Natural killer cell (primary cell): ENCODE data around the gene CHST15. TPM values are rescaled to one million over a fixed set of nuclear protein-coding genes. Genes with fewer than 3 reads are reported as not detected.

Experiments
- ATAC-seq, 3 donors: fragments of 150-1000 bp in 2 of 3; fragments of 200-7000 bp in 1 of 3; cut with Tn5 transposase; 1 replicate in 1 of 3; 2 replicates in 2 of 3; pipeline ENCODE4 v1.10.0; 2021; ENCODE audit warnings: mild to moderate bottlenecking in 2 of 3, moderate library complexity in 2 of 3
- DNase-seq, 2 donors: peaks; one replicate each; pipeline versions ENCODE4 v3.0.0 to v3.0.0-alpha.2; 2013 to 2021; ENCODE audit warnings: mixed read lengths in 1 of 2
- H3K27ac ChIP-seq: one replicate; pipeline ENCODE4 v1.5.1; 2013; ENCODE audit warnings: mild to moderate bottlenecking, low read length
- H3K27me3 ChIP-seq: one replicate; pipeline ENCODE4 v1.6.1; 2013; ENCODE audit warnings: low read length; ENCODE audit not compliant: control insufficient read depth, insufficient read depth
- H3K36me3 ChIP-seq: one replicate; pipeline ENCODE4 v1.6.1; 2013; ENCODE audit warnings: low read length; ENCODE audit not compliant: control insufficient read depth, insufficient read depth
- H3K4me1 ChIP-seq: one replicate; pipeline ENCODE4 v1.6.1; 2013; ENCODE audit warnings: low read length; ENCODE audit not compliant: control insufficient read depth, insufficient read depth
- H3K4me3 ChIP-seq: one replicate; pipeline ENCODE4 v1.5.1; 2013; ENCODE audit warnings: low read length
- H3K9me3 ChIP-seq: one replicate; pipeline ENCODE4 v1.6.1; 2013; ENCODE audit warnings: low read length; ENCODE audit not compliant: control insufficient read depth, insufficient read depth
- H3K27ac Mint-ChIP-seq, 2 donors: one replicate each; pipeline ENCODE4 v1.8.0; 2022; ENCODE audit warnings: mild to moderate bottlenecking in 2 of 2, mixed read lengths in 2 of 2, moderate library complexity in 1 of 2
- H3K27me3 Mint-ChIP-seq, 2 donors: one replicate each; pipeline ENCODE4 v1.8.0; 2022; ENCODE audit warnings: low read depth in 2 of 2, mixed read lengths in 2 of 2
- H3K36me3 Mint-ChIP-seq: one replicate; pipeline ENCODE4 v1.8.0; 2022; ENCODE audit warnings: mixed read lengths
- H3K4me1 Mint-ChIP-seq, 2 donors: one replicate each; pipeline ENCODE4 v1.8.0; 2022; ENCODE audit warnings: mixed read lengths in 2 of 2
- H3K4me3 Mint-ChIP-seq: one replicate; pipeline ENCODE4 v1.8.0; 2022; ENCODE audit warnings: mild to moderate bottlenecking, moderate library complexity, mixed read lengths
- H3K9me3 Mint-ChIP-seq, 2 donors: one replicate each; pipeline ENCODE4 v1.8.0; 2022; ENCODE audit warnings: mixed read lengths in 2 of 2
- CTCF ChIP-seq: fragments of 200-600 bp; IDR thresholded peaks from one replicate; pipeline ENCODE4 v1.8.0; 2022; ENCODE audit warnings: antibody characterized with exemption
- WGBS: methylation state at CpG from one replicate; pipeline ENCODE4 v1.1.7; 2013; ENCODE audit warnings: missing lambda C conversion rate; ENCODE audit not compliant: insufficient coverage; 5-methylcytosine and 5-hydroxymethylcytosine counted together
- intact Hi-C: fragments of 100-400 bp; cut with micrococcal nuclease; formaldehyde crosslinking; loops from one replicate; pipeline ENCODE4 v1.14.2; 2022
- total RNA-seq, 4 donors: library from RNA; stranded (reverse); fragments of 120-200 nt in 1 of 4; gene quantifications; one replicate each; pipeline versions ENCODE4 v1.2.3 to v1.2.4, GENCODE V29; 2013 to 2022

CHST15 gene
- total RNA-seq, 3 donors from 2014 or later (not counting 1 experiment from before 2014, with no cell fraction given) = 1.9 to 11.9 (median 8.7) TPM

GRCh38 chr10:124071141-124071540 lies 22.3 kb downstream of the CHST15 start:
- Histone ChIP-seq H3K4me3 (no peak overlapping the region), H3K27me3 (no peaks in the 10 kb centered on the region), H3K27ac (no peak overlapping the region), H3K4me1 (peaks cover 42% of the 10 kb centered on the region), H3K9me3 (no peaks in the 10 kb centered on the region), H3K36me3 (no peaks in the 10 kb centered on the region)
- DNase-seq (no peak), ATAC-seq (no peak)
- Mint-ChIP-seq H3K27ac (no peak overlapping the region), H3K4me1 (peaks cover 0 to 5% of the 10 kb centered on the region in 2 donors), H3K4me3 (no peak overlapping the region), H3K27me3 (peaks cover 10 to 11% of the 10 kb centered on the region in 2 donors), H3K9me3 (no peaks in the 10 kb centered on the region), H3K36me3 (no peaks in the 10 kb centered on the region)
- intact Hi-C loops = no loop called here
- 77% methylated on average over 5 of the region's 5 CpGs for WGBS
- TF ChIP-seq CTCF = no peak

GRCh38 chr10:124070666-124071065 lies 22.7 kb downstream of the CHST15 start:
- intact Hi-C loops = no loop called here
- no peaks in the 10 kb centered on the region for H3K36me3 Mint-ChIP-seq
- ATAC-seq = no peak
- Histone ChIP-seq H3K4me1 (peaks cover 42% of the 10 kb centered on the region), H3K9me3 (no peaks in the 10 kb centered on the region), H3K27ac (no peak overlapping the region), H3K27me3 (no peaks in the 10 kb centered on the region), H3K4me3 (no peak overlapping the region), H3K36me3 (no peaks in the 10 kb centered on the region)
- no peak for DNase-seq
- no peak overlapping the region for H3K4me3 Mint-ChIP-seq
- H3K9me3 Mint-ChIP-seq = no peaks in the 10 kb centered on the region
- no peak for TF ChIP-seq CTCF
- 88% methylated on average over 10 of the region's 10 CpGs for WGBS
- H3K4me1 Mint-ChIP-seq = peaks cover 0 to 5% of the 10 kb centered on the region in 2 donors
- no peak overlapping the region for H3K27ac Mint-ChIP-seq
- H3K27me3 Mint-ChIP-seq = peaks cover 15% of the 10 kb centered on the region in 2 donors

- Mint-ChIP-seq H3K9me3 (no peaks in the 10 kb centered on the region), H3K27ac (no peak overlapping the region), H3K4me3 (no peak overlapping the region), H3K36me3 (no peaks in the 10 kb centered on the region), H3K4me1 (peaks cover 0 to 7% of the 10 kb centered on the region in 2 donors), H3K27me3 (peaks cover 16 to 18% of the 10 kb centered on the region in 2 donors)
- H3K4me1 ChIP-seq = peaks cover 44% of the 10 kb centered on the region
- no peak overlapping the region for H3K4me3 ChIP-seq
- DNase-seq (no peak), ATAC-seq (no peak)
- TF ChIP-seq CTCF = no peak
- H3K9me3 ChIP-seq = no peaks in the 10 kb centered on the region
- no peaks in the 10 kb centered on the region for H3K36me3 ChIP-seq
- no peak overlapping the region for H3K27ac ChIP-seq
- 87% methylated on average over 11 of the region's 11 CpGs for WGBS
- intact Hi-C loops = no loop called here
- no peaks in the 10 kb centered on the region for H3K27me3 ChIP-seq
Measured at GRCh38 chr10:124069341-124070264, 23.8 kb downstream of the CHST15 start.
